ENCODE measurements around the gene PPP1R16B. TPM values are rescaled to one million over a fixed set of nuclear protein-coding genes. Genes with fewer than 3 reads are reported as not detected.
"Not testable (repeated sequence)": the region's sequence is repeated elsewhere in the genome, so short reads cannot be mapped to it uniquely, and the experiment has no call there.

PPP1R16B gene
- total RNA-seq, 1 donor from 2014 or later, result 0.15 TPM

DNA sequence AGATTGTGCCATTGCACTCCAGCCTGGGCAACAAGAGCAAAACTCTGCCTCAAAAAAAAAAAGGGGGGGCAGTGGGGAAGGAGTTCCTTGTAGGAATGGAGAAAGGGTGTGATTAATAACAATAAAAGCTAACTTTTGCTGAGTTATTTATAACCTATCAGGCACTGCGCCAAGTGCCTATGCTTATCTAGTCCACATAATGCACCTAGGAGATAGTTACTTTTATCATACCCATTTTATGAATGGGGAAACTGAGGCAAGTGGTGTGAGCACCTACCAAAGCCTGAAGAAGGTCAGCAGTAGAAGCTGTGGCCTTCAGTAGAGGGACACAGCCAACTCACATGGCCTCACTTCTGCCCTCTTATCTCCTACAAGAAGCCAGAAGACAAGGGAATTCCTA is 13.6 kb upstream of the PPP1R16B start:
- no peak for DNase-seq (ENCODE audit: low read depth)

DNA sequence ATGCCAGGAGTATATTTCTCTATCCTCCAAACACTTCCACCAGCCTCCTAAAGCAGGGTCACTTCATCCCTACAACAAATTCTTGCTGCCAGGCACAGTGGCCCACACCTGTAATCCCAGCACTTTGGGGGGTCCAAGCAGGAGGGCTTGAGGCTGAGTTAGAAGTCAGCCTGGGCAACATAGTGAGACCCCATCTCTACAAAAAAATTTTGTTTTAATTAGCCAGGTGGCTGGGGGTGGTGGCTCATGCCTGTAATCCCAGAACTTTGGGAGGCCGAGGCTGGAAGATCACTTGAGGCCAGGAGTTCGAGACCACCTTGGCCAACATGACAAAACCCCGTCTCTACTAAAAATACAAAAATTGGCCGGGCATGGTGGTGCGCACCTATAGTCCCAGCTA is 11.4 kb upstream of the PPP1R16B start:
- DNase-seq (ENCODE audit: low read depth), result not testable (repeated sequence)

GRCh38 chr20:38798266-38798665 is 7.2 kb upstream of the PPP1R16B start:
- no peak for DNase-seq (ENCODE audit: low read depth)

- DNase-seq (ENCODE audit: low read depth), result no peak
Observed at GRCh38 chr20:38799203-38799602, 6.3 kb upstream of the PPP1R16B start.

DNA sequence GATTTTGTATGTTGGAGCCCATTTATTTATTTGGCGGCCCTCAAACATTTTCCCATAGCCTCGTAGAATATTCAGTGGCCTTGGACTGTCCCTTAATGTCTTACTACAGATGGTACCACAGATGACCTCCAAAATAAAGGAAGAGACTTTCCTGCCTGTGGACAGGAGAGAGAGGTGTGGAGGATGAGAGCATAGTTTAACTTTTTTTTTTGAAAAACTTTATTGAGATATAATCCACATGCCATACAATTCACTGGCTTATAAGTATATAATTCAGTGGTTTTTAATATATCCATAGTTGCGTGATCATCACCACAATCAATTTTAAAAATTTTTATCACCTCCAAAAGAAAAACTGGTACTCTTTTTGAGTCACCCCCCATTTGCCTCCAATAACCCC is 4.6 kb upstream of the PPP1R16B start:
- DNase-seq (ENCODE audit: low read depth), result no peak

DNA sequence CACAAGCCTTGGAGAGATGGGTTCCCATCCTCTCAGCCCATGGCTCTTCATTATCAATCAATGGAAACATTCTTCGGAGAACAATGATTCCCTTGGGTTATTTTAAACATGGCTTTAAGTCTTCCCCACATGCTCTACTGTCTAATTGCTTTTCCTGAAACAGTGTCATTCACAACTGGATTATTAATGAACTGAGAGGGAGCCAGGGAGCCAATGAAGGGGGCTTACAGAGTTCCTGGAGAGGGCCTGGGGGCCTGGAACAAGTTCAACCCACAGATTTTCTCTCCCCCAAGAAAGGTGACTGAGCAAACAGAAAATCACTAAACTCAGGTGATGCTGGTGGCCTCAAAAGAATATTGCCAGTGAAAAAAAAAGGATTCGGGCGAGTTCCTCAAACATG is 1.3 kb upstream of the PPP1R16B start:
- no peak for DNase-seq (ENCODE audit: low read depth)

DNA sequence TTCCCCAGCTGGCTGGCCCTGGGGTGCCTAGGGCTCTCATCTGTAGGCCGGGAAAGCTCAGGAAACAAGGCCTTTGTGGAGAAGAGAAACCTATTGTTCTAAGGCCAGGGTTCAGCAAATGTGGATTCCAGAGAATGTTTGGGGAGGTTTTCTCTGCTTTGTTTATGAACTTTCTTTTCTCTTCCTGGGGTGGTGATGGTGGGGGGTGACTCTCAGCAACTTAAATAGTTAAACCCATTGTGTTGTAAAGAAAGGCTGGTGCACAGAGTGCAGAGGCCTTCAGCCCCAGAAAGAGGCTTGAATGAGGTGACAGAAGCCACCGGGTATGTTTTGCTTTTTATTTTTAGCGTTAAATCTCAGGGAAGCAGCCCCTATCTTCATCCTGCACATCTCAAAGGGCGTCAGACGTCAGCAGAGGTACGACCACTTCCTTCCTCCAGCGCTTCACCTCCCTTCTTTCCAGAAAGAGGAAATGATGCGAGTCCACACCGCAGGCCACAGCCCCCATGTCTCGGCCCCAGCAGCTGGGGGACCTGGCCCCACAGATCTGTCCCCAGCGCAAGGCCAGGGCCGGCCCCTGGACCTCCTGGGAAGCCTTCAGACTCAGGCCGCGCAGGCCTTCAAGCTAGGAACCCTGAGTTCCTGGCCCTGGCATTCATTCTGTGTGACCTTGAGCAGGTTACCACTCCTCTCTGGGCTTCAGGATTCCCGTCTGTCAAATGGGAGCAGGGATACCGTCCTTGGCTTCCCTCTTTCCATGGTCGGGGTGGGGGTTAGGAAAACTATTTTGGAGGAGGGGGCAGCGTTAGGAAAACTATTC is 605 bp upstream of the PPP1R16B start:
- DNase-seq (ENCODE audit: low read depth), result peak; percentile 13

DNA sequence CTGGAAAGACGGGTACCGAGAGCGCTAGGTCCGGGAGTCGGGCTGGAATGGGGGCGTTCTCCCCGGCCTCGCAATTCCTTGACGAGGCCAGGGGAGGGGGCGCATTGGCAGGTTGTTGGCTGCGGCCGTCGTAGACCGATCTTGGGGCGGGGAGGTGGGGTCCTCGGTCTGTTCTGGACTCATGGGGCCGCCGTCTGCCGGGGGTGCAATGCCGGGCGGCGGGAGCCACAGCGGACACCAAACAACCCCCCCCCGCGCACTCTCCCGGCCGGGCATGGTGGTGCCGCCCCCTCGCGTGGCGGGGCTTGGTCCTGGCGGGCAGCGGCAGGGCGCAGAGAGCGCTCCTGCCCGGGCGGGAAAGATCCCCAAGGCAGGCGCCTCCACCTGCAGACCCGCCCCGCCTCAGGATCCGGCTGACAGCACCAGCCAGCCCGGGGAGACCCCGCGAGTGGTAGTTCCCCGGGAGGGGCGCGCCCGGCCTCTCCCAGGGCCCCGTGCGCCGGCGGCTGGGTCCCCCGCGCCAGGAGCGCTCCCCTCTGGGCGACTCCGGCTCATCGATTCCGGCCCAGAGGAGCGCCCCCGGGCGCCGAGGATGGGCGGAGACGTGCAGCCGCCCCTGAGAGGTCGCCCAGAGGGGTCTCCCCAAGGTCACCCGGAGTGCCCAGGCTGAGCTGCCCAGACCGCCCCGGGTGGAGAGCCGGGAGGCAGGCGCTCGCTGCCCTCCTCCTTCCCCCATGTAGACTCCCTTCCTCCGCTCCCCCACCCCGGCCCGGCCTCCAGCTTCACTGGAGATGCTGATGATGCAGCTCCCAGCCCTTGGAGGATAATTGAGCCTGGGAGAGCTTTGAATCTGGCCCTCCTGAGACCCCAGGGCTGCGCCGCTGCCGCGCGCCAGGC is 709 bp downstream of the PPP1R16B start:
- DNase-seq (ENCODE audit: low read depth), result no peak

GRCh38 chr20:38806855-38807655 is 1.6 kb downstream of the PPP1R16B start:
- DNase-seq (ENCODE audit: low read depth), result no peak

DNA sequence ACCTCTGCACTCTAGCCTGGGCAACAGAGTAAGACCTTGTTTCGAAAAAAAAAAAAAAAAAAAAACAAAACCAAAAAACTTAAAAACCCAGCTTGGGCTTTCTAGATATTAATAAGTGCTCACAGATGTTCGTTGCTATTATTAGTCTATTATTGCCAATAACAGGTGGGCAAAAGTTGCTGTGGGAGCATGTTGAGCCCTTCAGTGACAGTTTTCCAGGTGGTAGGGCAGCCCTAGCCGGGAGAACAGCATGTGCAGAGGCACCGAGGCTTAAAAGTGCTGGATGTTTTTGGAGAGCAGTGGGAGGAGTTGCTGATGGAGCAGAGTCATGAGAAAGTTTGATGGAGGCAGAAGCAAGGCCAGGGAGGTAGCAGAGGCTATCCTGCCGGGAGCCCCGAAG is 4.4 kb downstream of the PPP1R16B start:
- DNase-seq (ENCODE audit: low read depth), result no peak

DNA sequence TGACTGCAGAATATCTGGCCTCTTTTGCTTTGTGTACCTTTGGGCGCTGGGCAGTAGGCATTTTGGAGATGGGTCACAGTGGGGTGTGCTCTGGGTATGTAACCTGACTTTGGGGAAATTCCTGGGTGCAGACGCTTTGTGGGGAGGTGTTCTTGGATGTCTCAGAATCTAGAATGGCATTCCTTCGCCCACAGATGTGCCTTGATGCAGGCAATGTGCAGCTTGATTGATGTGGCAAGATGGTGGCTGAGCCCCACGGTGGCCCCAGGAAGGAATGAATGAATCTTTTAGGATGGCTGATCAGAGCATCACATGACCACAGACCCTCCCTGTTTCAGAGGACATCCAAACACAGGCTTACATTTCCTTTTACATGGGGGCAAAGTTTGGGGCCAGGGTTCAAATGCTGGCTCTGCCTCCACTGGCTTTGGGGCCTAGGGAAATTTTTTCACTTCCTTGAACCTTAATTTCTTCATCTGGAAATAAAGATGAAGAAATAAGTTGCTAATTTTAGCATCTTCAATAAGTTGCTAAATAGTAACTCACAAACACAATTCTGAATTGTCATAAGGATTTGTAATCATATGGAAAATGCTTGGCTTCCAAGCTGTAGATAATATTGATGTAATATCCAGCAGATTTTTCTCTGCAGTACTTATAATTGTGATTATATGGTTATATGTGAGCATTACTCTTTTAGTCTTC is 5.6 kb downstream of the PPP1R16B start:
- DNase-seq (ENCODE audit: low read depth), result no peak

DNA sequence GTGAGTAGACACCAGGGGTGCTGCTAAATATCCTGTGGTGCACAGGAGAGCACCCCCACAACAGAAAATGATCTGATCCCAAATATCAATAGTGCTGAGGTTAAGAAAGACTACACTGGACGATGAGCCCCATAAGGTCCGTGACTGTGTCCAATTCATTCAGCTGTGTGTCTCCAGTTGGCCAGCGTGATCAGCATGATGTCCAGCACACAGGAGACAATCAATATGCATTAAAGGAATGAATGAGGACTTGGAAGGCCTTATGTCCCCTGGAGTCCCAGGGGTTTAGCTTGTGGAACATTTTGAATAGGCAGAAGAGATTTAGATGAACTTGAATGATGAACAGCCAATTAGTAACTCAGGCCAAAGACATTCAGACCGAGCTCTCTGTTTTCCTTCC is 6.3 kb downstream of the PPP1R16B start:
- no peak for DNase-seq (ENCODE audit: low read depth)

GRCh38 chr20:38812182-38812581 is 6.7 kb downstream of the PPP1R16B start:
- DNase-seq (ENCODE audit: low read depth), result no peak

GRCh38 chr20:38812709-38813573 is 7.4 kb downstream of the PPP1R16B start:
- no peak for DNase-seq (ENCODE audit: low read depth)

- DNase-seq (ENCODE audit: low read depth), result not testable (repeated sequence)
Observed at GRCh38 chr20:38813574-38813962, 8.1 kb downstream of the PPP1R16B start.

DNA sequence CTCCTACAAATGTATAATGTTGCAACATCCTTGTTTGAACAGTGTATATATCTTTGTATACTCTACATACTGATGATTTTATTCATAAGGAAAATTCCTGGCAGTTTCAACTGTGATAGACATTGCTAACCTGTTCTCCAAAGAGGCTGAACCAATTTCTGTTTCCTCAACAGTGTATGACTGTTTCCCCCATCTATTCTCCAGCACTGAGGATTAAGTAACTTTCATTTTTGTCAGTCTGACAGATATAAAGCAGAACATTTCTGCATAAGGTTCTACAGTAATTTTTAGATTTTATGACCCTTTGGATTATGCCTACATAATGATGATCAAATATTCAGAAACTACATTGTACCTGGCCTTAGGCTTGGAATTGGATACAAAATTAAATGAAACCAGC is 9.9 kb downstream of the PPP1R16B start:
- no peak for DNase-seq (ENCODE audit: low read depth)

DNA sequence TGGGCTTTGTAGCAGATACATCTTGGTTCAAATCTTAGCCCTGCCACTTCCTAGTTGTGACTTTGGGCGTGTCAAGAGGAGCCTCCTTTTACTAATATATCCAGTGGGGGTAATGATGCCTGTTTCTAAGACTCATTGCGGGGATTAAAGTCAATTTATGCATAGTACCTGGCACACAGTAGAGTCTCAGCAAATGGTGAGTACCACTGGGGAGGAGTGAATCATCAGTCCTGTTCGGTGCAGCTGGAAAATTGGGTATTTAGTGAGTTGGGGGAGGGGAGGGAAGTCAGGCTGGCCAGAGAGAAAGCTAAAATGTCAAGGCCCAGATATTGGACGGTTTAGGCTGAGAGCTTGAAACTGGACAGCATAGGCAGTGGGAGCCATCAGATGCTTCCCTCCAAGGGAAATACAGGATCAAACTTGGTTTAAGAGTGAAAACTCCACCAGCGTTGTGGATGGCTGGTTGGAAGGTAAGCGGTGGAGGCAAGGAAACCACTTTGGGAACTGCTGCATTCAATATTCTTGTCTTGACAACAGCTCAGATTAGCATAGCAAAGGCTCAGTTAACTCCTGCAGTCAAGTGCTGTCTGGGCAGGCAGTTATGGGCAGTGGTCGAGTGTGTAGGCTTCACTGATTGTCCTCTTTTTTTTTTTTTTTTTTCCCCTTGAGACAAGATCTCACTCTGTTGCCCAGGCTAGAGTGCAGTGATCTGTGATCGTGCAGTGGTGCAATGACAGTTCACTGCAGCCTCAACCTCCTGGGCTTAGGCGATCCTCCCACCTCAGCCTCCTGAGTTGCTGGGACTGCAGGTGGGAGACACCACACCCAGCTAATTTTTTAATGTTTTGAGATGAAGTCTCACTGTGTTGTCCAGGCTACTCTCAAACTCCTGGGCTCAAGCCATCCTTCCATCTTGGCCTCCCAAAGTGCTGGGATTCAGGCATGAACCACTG is 12.9 kb downstream of the PPP1R16B start:
- DNase-seq (ENCODE audit: low read depth), result no peak

GRCh38 chr20:38825571-38825900 is 20.0 kb downstream of the PPP1R16B start:
- DNase-seq (ENCODE audit: low read depth), result no peak

DNA sequence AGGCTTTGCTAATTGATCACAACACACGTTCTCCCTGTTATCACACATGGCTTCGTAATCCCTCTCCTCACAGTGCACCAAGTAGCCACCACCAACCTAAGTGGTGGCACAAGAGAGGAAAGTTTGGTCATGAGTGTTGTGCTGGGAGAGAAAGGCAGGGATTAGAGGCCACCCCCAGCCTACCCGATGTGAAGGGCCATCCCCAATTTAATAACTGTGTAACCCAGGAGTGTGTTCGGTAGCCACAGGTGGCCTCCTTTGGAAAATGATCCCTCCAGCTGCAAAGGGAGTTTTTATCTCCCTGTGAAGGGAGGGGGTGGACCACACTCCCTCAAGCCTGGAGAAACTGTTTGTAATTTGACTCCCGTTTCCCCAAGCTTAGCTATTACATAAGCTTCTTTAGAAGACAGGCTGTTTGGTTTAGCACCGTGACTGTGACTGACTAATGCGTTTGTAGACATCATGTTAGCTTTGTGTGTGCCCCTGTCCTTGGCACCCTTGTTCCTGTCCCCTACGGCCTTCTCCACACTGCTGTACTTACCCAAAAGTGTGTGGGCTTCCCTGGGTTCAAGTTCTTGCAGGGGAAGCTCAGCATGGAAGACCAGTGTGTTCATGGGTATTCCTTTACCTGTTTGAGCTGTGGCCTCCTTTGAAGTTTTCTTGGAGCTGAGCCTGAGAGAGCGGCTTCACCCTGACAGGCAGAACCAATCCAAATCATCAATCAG is 20.6 kb downstream of the PPP1R16B start:
- DNase-seq (ENCODE audit: low read depth), result peak; percentile 80
